ENCODE data around the gene ITK.

ITK gene

GRCh38 chr5:157283434-157283833 lies 102.8 kb downstream of the ITK start:
- no peak for DNase-seq

DNA sequence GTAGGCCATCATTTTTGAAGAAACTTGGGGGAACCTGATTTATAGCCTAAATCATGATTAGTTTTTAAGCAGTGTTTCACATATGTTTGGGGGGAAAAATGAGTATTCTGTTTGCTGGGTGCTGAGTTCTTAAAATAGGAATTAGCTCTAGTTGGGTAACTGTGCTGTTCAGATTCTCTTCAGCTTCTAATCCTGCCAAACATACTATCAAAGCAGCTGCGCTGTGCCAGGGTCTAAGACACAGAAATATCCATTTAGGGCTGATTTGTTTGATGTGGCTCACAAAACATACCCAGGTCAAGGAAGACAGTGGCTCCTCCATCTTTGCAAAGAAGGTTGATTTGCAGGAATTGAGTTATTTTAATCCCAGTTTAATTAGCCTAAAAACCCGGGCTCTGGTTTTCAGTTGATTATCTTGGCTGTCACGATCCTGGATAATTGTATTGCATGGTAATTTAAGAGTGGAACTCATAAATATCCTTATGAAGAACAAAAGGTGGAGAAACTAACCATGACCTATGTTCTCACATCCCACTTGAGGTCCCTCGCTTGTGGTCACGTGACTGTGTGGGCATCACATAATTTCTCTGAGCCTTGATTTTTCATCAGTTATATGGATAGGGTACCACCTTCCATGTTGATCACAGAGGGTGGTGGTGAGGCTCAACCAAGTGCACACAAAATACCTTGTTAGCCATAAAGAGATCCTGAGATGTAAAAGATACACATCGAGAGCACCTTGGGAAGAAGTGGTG lies 104.0 kb downstream of the ITK start:
- DNase-seq: no peak

GRCh38 chr5:157285310-157286035 lies 104.8 kb downstream of the ITK start:
- DNase-seq: no peak

GRCh38 chr5:157286761-157287211 lies 106.1 kb downstream of the ITK start:
- DNase-seq: no peak

DNA sequence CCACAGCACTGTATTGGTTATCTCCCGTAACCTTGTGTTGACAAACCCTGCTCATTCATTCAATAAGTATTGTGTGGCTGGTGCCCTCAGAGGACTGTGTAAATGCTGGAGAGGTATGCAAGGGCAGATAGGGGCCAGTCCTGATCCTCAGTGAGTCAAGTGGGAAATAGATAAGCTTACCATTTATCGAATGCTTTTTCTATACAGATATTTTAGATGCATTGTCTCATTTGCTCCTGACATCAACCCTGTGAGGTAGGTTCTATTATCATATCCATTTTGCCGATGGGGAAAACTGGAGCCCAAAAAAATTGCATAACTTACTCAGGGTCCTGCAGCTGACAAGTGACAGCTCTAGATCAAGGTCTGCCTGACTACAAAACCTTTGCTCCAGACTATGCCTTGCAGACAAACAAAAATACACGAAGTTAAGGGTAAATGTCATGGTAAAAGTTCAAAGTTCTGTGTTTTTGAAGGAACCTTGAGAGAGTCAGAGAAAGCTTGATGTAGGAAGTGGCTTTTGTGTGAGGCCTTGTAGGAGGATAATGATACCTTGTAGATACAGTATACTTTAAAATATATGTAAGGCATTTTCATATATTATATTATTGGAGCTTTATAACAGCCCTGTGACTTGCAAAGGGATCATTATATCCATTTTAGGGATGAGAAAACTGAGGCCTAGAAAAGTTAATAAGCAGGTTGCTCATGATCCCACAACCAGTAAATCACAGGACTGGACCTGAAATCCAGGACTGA lies 107.9 kb downstream of the ITK start:
- DNase-seq: no peak

GRCh38 chr5:157289164-157289819 lies 108.7 kb downstream of the ITK start:
- no peak for DNase-seq

- DNase-seq: no peak
Measured at GRCh38 chr5:157290156-157290980, 109.7 kb downstream of the ITK start.

DNA sequence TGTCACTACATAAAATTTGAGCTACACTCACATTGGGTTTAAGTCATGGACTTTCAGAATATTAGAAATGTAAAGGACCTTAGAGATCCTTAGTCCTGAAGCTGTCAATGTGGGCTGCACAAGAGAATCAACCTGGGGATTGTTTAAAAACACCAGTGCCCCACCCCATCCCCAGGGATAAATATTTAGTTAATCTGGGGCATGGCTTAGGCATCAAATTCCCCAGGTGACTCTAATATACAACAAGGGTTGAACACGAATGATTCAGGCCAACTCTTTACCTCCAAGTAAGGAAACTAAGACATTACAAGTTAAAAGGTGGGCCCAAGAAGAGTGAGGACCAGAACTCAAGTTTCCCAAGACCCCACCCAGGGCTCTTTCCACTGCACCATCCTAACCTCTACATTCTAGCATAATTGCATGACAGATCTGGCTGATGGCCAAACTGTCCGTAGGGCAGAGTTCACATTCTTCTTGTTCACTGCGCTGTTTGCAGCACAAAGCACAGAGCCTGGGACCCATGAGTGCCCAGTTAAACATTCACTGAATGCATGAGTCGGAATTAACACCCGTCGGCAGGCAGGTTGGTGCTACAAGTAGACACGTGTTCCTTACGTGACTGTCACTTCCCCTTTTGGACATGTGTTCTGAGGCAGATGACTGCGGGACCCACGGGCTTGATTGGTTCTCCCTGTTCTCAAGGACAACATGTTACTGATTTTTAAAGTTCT lies 110.5 kb downstream of the ITK start:
- no peak for DNase-seq

DNA sequence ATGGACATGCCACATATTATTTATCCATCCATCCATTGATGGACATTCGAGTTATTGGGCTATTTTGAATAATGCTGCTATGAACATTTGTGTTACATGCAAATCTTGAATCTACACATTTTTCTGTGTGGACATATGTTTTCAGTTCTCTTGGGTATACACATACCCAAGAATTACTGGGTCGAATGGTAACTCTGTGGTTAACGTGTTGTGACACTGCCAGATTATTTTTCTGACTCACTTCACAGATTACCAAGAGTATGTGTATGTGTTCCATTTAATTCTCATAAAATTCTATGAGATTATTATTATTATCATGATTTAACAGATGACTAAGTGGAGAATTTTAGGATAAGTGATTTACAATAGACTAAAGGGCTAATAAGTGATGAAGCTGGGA lies 112.0 kb downstream of the ITK start:
- no peak for DNase-seq

DNA sequence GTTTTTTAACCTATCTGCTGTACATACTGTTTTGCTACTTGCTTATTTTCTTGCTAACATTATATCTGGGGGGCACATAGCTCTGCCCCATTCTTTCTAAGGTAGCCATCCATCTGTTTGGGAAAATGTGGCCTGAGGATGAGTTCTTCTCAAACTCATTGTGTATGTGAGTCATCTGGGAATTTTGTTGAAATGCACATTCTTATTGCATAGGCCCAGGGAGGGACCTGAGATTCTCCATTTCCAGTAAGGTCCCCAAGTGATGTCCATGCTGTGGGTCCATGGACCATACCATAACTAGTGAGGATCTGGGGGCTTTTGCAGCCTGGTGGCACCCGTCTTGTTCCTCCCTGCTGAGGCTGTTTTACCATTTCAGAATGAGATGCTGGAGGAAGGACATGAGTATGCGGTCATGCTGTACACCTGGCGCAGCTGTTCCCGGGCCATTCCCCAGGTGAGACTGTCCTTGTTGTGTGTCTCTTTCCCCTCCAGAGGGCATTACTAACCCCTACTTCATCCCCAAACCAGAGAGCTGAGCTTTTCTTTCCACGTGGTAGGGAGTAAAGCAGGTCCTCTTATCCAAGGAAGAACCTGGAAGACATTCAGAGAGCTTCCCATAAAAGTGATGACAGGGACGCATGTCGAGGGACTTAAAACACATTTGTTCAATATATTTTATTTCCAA lies 113.9 kb downstream of the ITK start:
- no peak for DNase-seq

- DNase-seq: no peak
Measured at GRCh38 chr5:157295247-157295646, 114.6 kb downstream of the ITK start.

DNA sequence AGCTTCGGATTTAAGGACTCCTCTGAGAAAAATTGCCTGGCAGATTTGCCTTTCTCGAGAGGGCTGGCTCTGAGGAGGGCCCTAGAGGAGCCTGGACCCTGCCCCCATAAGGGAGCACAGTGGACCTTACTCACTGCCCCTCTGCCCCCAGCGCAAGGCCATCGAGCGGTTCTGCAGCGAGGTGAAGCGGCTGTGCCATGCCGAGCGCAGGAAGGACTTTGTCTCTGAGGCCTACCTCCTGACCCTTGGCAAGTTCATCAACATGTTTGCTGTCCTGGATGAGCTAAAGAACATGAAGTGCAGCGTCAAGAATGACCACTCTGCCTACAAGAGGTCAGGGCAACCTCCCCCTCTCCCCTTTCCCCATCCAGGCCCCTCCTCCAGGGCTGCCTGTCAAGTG lies 119.9 kb downstream of the ITK start:
- no peak for DNase-seq

DNA sequence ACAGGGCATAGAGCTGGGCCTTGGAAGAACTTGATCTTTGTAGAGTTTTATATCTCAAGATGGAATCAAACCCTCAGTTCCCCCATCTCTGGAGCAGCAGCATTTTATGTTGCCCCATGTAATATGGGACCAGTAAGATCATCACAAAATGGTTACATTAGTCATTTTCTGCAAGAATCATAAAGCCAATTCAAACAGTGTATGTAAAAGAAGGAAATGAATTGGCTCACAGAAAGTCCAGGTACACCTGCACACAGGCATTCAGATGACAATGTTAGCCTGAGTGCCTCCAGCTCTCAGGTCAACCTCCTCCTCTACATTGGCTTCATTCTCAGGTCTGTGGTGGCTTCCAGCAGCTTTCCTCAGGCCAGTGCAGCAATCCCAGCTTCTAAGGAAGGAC lies 120.4 kb downstream of the ITK start:
- no peak for DNase-seq

DNA sequence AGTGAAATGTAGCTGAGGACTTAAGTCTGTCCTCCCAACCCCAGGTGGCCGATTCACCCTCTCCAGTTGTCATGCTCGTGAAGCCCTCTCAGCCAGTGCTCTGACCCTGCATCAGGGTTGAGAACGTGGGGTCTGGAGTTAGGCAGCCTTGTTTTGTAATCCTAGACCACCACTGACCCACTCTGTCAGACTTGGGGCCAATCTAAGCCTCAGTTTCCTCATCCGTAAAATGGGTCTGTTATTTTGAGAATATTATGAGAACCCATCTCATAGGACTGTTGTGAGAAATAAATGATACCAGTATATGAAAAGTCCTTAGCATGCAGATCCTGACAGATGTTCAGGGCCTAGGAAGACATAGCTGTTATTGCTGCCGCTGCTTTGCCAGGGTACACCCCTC lies 122.4 kb downstream of the ITK start:
- DNase-seq: no peak

DNA sequence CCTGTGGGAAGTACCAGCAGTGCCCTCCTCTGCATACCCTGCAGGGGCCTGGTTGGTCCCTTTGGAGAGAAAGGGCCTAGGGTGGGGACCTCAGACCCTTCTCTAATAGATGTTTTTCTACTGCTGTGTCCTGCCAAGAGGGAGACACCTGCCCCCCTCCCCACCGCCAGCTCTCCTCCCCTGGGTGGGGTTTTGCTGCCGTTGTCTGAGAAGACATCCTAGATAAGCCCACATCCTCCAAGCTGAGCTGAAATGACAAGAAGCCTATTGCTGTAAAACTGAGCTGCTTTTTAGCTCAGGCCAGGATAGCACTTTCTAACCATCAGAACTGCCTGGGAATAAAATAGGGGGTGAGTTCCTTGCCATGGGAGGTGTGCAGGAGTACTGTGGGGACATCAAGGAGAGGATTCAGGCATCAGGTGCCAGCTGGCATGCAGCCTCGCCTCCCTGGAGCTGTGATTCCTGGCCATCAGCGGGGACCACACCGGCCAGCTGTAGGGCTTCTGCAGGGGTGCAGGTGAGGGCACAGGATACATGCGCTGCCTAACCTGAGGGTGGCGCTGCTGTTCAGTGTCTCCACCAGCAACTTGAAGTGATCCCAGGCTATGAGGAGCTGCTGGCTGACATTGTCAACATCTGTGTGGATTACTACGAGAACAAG lies 123.2 kb downstream of the ITK start:
- no peak for DNase-seq
